ENCODE results near the gene NBPF1.
A peak's percentile ranks its signal among the peaks of the same experiment; 100 is the strongest.
"Not testable (repeated sequence)": the region's sequence is repeated elsewhere in the genome, so short reads cannot be mapped to it uniquely, and the experiment has no call there.

NBPF1 gene

GRCh38 chr1:16540421-16540893, 72.9 kb downstream of the NBPF1 start:
- DNase-seq = peak; percentile 84

- DNase-seq = not testable (repeated sequence)
Measured at GRCh38 chr1:16537528-16537927, 75.8 kb downstream of the NBPF1 start.

- DNase-seq = not testable (repeated sequence)
Measured at GRCh38 chr1:16536796-16537195, 76.6 kb downstream of the NBPF1 start.

- not testable (repeated sequence) for DNase-seq
Measured at GRCh38 chr1:16535898-16536297, 77.5 kb downstream of the NBPF1 start.

- DNase-seq = not testable (repeated sequence)
Measured at GRCh38 chr1:16535487-16535886, 77.9 kb downstream of the NBPF1 start.

GRCh38 chr1:16534829-16535456, 78.4 kb downstream of the NBPF1 start:
- DNase-seq = not testable (repeated sequence)

- DNase-seq = not testable (repeated sequence)
Measured at GRCh38 chr1:16534239-16534828, 79.0 kb downstream of the NBPF1 start.

- not testable (repeated sequence) for DNase-seq
Measured at GRCh38 chr1:16532235-16532991, 81.0 kb downstream of the NBPF1 start.

GRCh38 chr1:16528338-16528737, 85.0 kb downstream of the NBPF1 start:
- not testable (repeated sequence) for DNase-seq

GRCh38 chr1:16525769-16526168, 87.6 kb downstream of the NBPF1 start:
- DNase-seq = not testable (repeated sequence)

GRCh38 chr1:16521679-16522078, 91.7 kb downstream of the NBPF1 start:
- not testable (repeated sequence) for DNase-seq

GRCh38 chr1:16521288-16521583, 92.1 kb downstream of the NBPF1 start:
- DNase-seq = no peak

GRCh38 chr1:16520435-16521287, 92.7 kb downstream of the NBPF1 start:
- DNase-seq = not testable (repeated sequence)

GRCh38 chr1:16519255-16519951, 94.0 kb downstream of the NBPF1 start:
- not testable (repeated sequence) for DNase-seq

GRCh38 chr1:16518913-16519254, 94.5 kb downstream of the NBPF1 start:
- DNase-seq = not testable (repeated sequence)

GRCh38 chr1:16516694-16517410, 96.5 kb downstream of the NBPF1 start:
- DNase-seq = not testable (repeated sequence)

GRCh38 chr1:16514107-16515055, 99.0 kb downstream of the NBPF1 start, which contains the start of gene RNU1-1:
Gene RNU1-1 (minus strand): TSS chr1:16514285.
- DNase-seq = peak; percentile 36

GRCh38 chr1:16513412-16514106, 99.8 kb downstream of the NBPF1 start:
- DNase-seq = peak; percentile 88

GRCh38 chr1:16512624-16513411, 100.5 kb downstream of the NBPF1 start:
- not testable (repeated sequence) for DNase-seq

All from SIG-M5 (cell line).